Naive thymus-derived CD4-positive, alpha-beta T cell (primary cell): ENCODE measurements around the gene PPY. TPM values are rescaled to one million over a fixed set of nuclear protein-coding genes. Genes with fewer than 3 reads are reported as not detected.
A peak's percentile ranks its signal among the peaks of the same experiment; 100 is the strongest.

ENCODE experiments used
- ATAC-seq: fragments of 150-1000 bp; cut with Tn5 transposase; 2 replicates; pipeline ENCODE4 v1.10.0; 2021; ENCODE audit warnings: mild to moderate bottlenecking, moderate library complexity
- CTCF ChIA-PET: fragments of 350-600 bp; sonication (Branson Sonifier 250); formaldehyde crosslinking; loops from one replicate; lab custom pipeline; 2021; ENCODE audit warnings: antibody characterized with exemption; lab: Charles Lee
- POLR2A ChIA-PET: fragments of 350-600 bp; sonication (Branson Sonifier 250); formaldehyde crosslinking; loops from one replicate; lab custom pipeline; 2021; ENCODE audit warnings: antibody characterized with exemption, inconsistent platforms; lab: Charles Lee
- DNase-seq, 9 donors: peaks; one replicate each; pipeline versions ENCODE4 v3.0.0 to v3.0.0-alpha.2; 2020 to 2022; ENCODE audit warnings: mixed read lengths in 1 of 9
- H3K27ac ChIP-seq: one replicate; pipeline ENCODE4 v1.7.0; 2013; ENCODE audit warnings: mild to moderate bottlenecking, low read depth, low read length, moderate library complexity
- H3K27me3 ChIP-seq, 2 donors: one replicate each; pipeline ENCODE4 v1.7.0; 2013; ENCODE audit warnings: low read length in 2 of 2, mild to moderate bottlenecking in 2 of 2, moderate library complexity in 2 of 2; ENCODE audit not compliant: control insufficient read depth in 2 of 2, insufficient read depth in 2 of 2
- H3K36me3 ChIP-seq, 3 experiments: 1 replicate in 2 of 3; 2 replicates in 1 of 3; pipeline ENCODE4 v1.7.0; 2013; ENCODE audit warnings: low read length in 3 of 3, mild to moderate bottlenecking in 3 of 3, moderate library complexity in 1 of 3; ENCODE audit not compliant: insufficient read depth in 3 of 3, control insufficient read depth in 2 of 3
- H3K4me1 ChIP-seq, 2 donors: one replicate each; pipeline ENCODE4 v1.7.0; 2013; ENCODE audit warnings: low read length in 2 of 2, mild to moderate bottlenecking in 2 of 2, moderate library complexity in 1 of 2; ENCODE audit not compliant: control insufficient read depth in 2 of 2, insufficient read depth in 2 of 2
- H3K4me3 ChIP-seq: 2 replicates; pipeline ENCODE4 v1.7.0; 2013; ENCODE audit warnings: mild to moderate bottlenecking, low read length
- H3K9me3 ChIP-seq, 3 experiments: 1 replicate in 2 of 3; 2 replicates in 1 of 3; pipeline ENCODE4 v1.7.0; 2013; ENCODE audit warnings: low read length in 3 of 3; ENCODE audit not compliant: control insufficient read depth in 2 of 3
- H3K27ac Mint-ChIP-seq, 9 donors: one replicate each; pipeline ENCODE4 v1.8.0; 2020 to 2022; ENCODE audit warnings: mixed read lengths in 9 of 9, mild to moderate bottlenecking in 8 of 9, moderate library complexity in 5 of 9, inconsistent platforms in 2 of 9
- H3K27me3 Mint-ChIP-seq, 5 donors: one replicate each; pipeline ENCODE4 v1.8.0; 2021 to 2022; ENCODE audit warnings: mixed read lengths in 5 of 5, mild to moderate bottlenecking in 1 of 5
- H3K36me3 Mint-ChIP-seq, 5 donors: one replicate each; pipeline ENCODE4 v1.8.0; 2020 to 2022; ENCODE audit warnings: mixed read lengths in 5 of 5, mild to moderate bottlenecking in 3 of 5, inconsistent platforms in 1 of 5
- H3K4me1 Mint-ChIP-seq, 7 donors: one replicate each; pipeline ENCODE4 v1.8.0; 2020 to 2022; ENCODE audit warnings: mixed read lengths in 7 of 7, mild to moderate bottlenecking in 3 of 7, inconsistent platforms in 1 of 7
- H3K4me3 Mint-ChIP-seq, 10 donors: one replicate each; pipeline ENCODE4 v1.8.0; 2020 to 2022; ENCODE audit warnings: mild to moderate bottlenecking in 10 of 10, mixed read lengths in 10 of 10, moderate library complexity in 6 of 10, inconsistent platforms in 2 of 10
- H3K9me3 Mint-ChIP-seq, 11 donors: one replicate each; pipeline ENCODE4 v1.8.0; 2020 to 2022; ENCODE audit warnings: mixed read lengths in 11 of 11, mild to moderate bottlenecking in 4 of 11, inconsistent platforms in 1 of 11, moderate library complexity in 1 of 11
- intact Hi-C, 2 donors: fragments of 100-400 bp; cut with micrococcal nuclease; formaldehyde crosslinking; loops; one replicate each; pipeline ENCODE4 v1.15.1; 2023
- polyA plus RNA-seq, 2 donors: library from polyadenylated mRNA; unstranded; fragments of 300-500 nt; fragmentation: Illumina TruSeq; gene quantifications; one replicate each; pipeline ENCODE4 v1.2.3, GENCODE V29; 2021
- total RNA-seq, 6 experiments: library from RNA in 5 of 6; stranded (reverse) in 5 of 6; gene quantifications; 1 replicate in 5 of 6; 2 replicates in 1 of 6; pipeline ENCODE4 v1.2.3 and lab custom pipeline; 2021 to 2026

The PPY gene
- total and polyA plus RNA-seq, 7 experiments from 2014 or later: not detected

DNA sequence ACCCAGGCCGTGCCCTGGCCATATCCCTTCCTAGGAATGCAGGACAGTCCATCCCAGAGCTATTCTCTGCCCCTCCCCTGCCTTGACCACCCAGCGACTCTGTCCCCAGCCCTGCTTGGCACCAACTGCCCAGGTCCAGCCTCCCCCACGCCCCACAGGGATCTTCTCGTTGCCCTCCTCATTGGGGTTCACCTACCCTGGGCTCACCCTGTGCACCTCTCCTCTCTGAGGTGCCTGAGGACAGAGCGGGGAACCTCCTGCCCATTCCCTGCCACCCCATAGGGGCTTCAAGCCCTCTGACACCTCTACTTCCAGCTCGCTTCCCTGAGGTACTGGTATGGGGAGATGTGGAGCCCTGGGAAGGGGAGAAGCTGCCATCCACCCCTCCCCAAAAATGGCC lies 28.7 kb downstream of the PPY start:
- CTCF ChIA-PET: interaction anchor here (0.6 to 2.7 kb wide), 6 partner anchors 15 to 796 kb away, joined by 3 to 12 read pairs (median 4); no protein-coding TSS in a partner anchor
- peaks cover 0 to 9% of the 10 kb centered on the region in 2 donors for H3K4me1 ChIP-seq
- no peak for ATAC-seq
- peaks cover 0 to 18% (median 0%) of the 10 kb centered on the region in 5 donors for H3K27me3 Mint-ChIP-seq
- H3K9me3 ChIP-seq: no peaks in the 10 kb centered on the region
- H3K36me3 Mint-ChIP-seq: no peaks in the 10 kb centered on the region
- peaks cover 8 to 23% (median 14%) of the 10 kb centered on the region in 7 donors for H3K4me1 Mint-ChIP-seq
- intact Hi-C loops: loop anchor here in 1 of 2 donors (10.0 kb wide), 1 partner anchor 131 kb away; no protein-coding TSS in a partner anchor
- no peak overlapping the region for H3K4me3 Mint-ChIP-seq
- no peaks in the 10 kb centered on the region for H3K9me3 Mint-ChIP-seq
- H3K27ac ChIP-seq: no peak overlapping the region
- H3K4me3 ChIP-seq: no peak overlapping the region
- DNase-seq: no peak
- no peaks in the 10 kb centered on the region for H3K36me3 ChIP-seq
- no peak overlapping the region for H3K27ac Mint-ChIP-seq
- POLR2A ChIA-PET: interaction anchor here (1.0 kb wide), 1 partner anchor 12 kb away, joined by 3 read pairs; no protein-coding TSS in a partner anchor
- no peaks in the 10 kb centered on the region for H3K27me3 ChIP-seq

DNA sequence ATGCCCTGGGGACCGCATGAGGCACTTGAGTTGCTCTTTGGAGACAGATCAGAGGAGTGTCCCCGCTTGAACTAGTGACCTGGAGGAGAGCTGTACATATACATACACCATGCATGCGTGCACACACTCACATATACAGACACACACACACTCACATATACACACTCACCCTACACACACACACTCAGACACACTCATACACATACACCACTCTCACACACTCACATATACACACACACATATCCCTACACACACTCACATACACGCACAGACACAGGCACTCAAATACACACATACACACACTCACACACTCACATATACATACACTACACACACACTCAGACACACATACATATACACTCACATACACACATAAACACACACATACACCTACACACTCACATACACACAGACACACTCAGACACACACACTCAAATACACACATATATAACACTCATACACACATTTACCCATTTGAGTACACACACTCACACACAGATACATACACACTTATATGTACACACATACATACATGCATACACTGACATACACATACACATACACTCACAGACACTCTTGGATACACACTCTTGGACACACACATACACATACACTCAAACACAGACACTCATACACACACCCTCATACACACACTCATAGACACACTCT lies 29.5 kb downstream of the PPY start:
- ChIA-PET POLR2A (no interaction called here), CTCF (interaction anchor here (0.6 to 2.7 kb wide), 2 partner anchors 11 to 796 kb away, joined by 4 to 8 read pairs; no protein-coding TSS in a partner anchor)
- DNase-seq: no peak
- no peak for ATAC-seq
- Mint-ChIP-seq H3K9me3 (no peaks in the 10 kb centered on the region), H3K27ac (no peak overlapping the region), H3K36me3 (no peaks in the 10 kb centered on the region), H3K4me1 (peaks cover 11 to 23% (median 16%) of the 10 kb centered on the region in 7 donors), H3K27me3 (peaks cover 0 to 26% (median 0%) of the 10 kb centered on the region in 5 donors), H3K4me3 (no peak overlapping the region)
- H3K4me1 ChIP-seq: peaks cover 3 to 16% of the 10 kb centered on the region in 2 donors
- no peaks in the 10 kb centered on the region for H3K36me3 ChIP-seq
- H3K9me3 ChIP-seq: no peaks in the 10 kb centered on the region
- intact Hi-C loops: loop anchor here in 1 of 2 donors (10.0 kb wide), 1 partner anchor 132 kb away; no protein-coding TSS in a partner anchor
- no peak overlapping the region for H3K27ac ChIP-seq
- H3K27me3 ChIP-seq: peaks cover 0 to 2% of the 10 kb centered on the region in 2 donors
- H3K4me3 ChIP-seq: no peak overlapping the region

GRCh38 chr17:43911904-43912303 lies 30.4 kb downstream of the PPY start:
- H3K4me1 Mint-ChIP-seq: peaks cover 8 to 16% (median 11%) of the 10 kb centered on the region in 7 donors
- H3K4me1 ChIP-seq: peaks cover 11 to 16% of the 10 kb centered on the region in 2 donors
- H3K27me3 ChIP-seq: peaks cover 0 to 4% of the 10 kb centered on the region in 2 donors
- ChIA-PET POLR2A (no interaction called here), CTCF (interaction anchor here (1.6 to 2.7 kb wide), 2 partner anchors 12 to 211 kb away, joined by 4 to 8 read pairs; no protein-coding TSS in a partner anchor)
- H3K4me3 ChIP-seq: no peak overlapping the region
- DNase-seq (no peak), ATAC-seq (no peak)
- peaks cover 0 to 34% (median 0%) of the 10 kb centered on the region in 5 donors for H3K27me3 Mint-ChIP-seq
- no peak overlapping the region for H3K4me3 Mint-ChIP-seq
- intact Hi-C loops: loop anchor here in 1 of 2 donors (10.0 kb wide), 1 partner anchor 133 kb away; no protein-coding TSS in a partner anchor
- H3K9me3 Mint-ChIP-seq: no peaks in the 10 kb centered on the region
- no peak overlapping the region for H3K27ac Mint-ChIP-seq
- no peaks in the 10 kb centered on the region for H3K36me3 Mint-ChIP-seq
- H3K9me3 ChIP-seq: no peaks in the 10 kb centered on the region
- no peak overlapping the region for H3K27ac ChIP-seq
- H3K36me3 ChIP-seq: peaks cover 0 to 4% (median 0%) of the 10 kb centered on the region in 3 experiments

DNA sequence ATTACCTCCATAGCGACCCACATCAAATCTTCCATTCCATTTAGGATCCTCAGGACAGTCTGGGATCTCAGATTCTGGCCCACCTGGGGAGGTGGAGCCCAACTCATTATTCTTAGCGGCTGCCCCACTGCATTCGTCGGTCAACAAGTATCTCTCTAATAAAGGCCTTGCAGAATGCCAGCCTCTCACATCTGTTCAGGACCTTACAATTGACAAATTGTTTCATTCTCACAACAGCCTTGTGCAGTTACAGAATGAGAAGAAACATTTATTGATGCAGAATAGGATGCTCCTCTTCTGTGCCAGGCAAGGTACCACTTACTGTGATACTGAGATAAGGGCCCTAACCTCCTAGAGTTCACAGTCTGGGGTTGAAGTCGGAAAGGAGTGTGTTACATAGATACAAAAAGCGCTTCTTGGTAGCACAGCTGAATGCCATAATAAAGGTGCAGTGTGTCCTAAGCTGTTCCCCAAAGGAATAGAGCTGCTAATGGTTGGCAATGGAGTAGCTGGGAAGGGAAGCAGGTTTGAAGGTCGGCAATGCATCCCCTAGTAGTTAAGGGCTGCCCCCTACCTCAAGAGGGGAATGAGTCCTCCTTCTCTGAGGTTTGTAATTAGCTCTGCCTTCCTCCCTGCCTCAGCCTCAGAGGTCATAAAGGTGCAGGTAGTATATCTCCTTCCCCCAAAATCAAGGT lies 32.6 kb downstream of the PPY start:
- Mint-ChIP-seq H3K27ac (peak overlapping the region in 2 of 9 donors; percentile 28 to 35), H3K4me1 (peaks cover 0 to 15% (median 11%) of the 10 kb centered on the region in 7 donors), H3K9me3 (no peaks in the 10 kb centered on the region), H3K27me3 (peaks cover 0 to 48% (median 5%) of the 10 kb centered on the region in 5 donors), H3K4me3 (no peak overlapping the region), H3K36me3 (no peaks in the 10 kb centered on the region)
- Histone ChIP-seq H3K36me3 (peaks cover 0 to 6% (median 0%) of the 10 kb centered on the region in 3 experiments), H3K27ac (no peak overlapping the region), H3K4me3 (no peak overlapping the region), H3K4me1 (peaks cover 17 to 20% of the 10 kb centered on the region in 2 donors), H3K9me3 (no peaks in the 10 kb centered on the region), H3K27me3 (peaks cover 0 to 4% of the 10 kb centered on the region in 2 donors)
- ATAC-seq (no peak), DNase-seq (no peak)
- ChIA-PET CTCF (interaction anchor here (0.7 to 4.0 kb wide), 11 partner anchors 9 to 134 kb away, joined by 3 to 21 read pairs (median 4); partner anchors contain the start of gene PPY), POLR2A (interaction anchor here (0.6 to 1.1 kb wide), 3 partner anchors 10 to 87 kb away, joined by 3 read pairs; no protein-coding TSS in a partner anchor)
- intact Hi-C loops: loop anchor here (1.0 to 10.0 kb wide), 3 partner anchors 35 to 135 kb away; no protein-coding TSS in a partner anchor

DNA sequence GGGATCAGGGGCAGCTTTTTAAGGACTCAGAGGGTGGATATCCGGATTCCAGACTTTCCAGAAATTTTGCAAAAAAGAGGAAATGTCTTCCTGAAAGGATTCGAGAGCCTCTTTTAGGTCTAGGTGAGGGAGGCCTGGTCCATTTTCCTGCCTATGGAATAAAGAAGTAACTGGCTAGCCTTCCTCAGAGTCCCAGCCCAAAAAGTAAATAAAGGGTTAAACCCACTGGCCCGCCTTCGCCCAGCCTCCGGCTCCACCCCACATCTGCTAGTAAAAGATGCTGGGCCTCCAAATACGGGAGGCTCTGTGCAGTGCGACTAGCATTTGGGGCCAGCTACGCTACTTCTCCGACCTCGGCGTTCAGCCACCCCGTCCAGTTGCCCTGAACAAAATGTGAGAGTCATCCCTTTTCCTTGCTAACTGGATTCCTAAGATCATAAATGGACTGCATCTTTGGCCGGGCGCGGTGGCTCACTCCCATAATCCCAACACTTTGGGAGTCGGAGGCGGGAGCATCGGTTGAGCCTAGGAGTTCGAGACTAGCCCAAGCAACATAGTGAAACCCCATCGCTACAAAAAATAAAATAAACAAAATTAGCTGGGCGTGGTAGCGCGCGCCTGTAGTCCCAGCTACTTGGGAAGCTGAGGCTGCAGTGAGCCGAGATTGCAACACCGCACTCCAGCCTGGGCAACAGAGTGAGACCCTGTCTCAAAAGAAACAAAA lies 34.1 kb downstream of the PPY start:
- POLR2A ChIA-PET: interaction anchor here (0.6 to 2.9 kb wide), 7 partner anchors 10 to 106 kb away, joined by 3 to 10 read pairs (median 3); partner anchors contain the start of gene TMEM101
- Mint-ChIP-seq H3K4me3 (peak overlapping the region in 9 of 10 donors; percentile 88 to 95 (median 89)), H3K4me1 (peaks cover 0 to 16% (median 12%) of the 10 kb centered on the region in 7 donors), H3K27ac (peak overlapping the region in 6 of 9 donors; percentile 22 to 88 (median 65)), H3K36me3 (peaks cover 0 to 3% (median 0%) of the 10 kb centered on the region in 5 donors), H3K27me3 (peaks cover 0 to 63% (median 5%) of the 10 kb centered on the region in 5 donors), H3K9me3 (no peaks in the 10 kb centered on the region)
- Histone ChIP-seq H3K9me3 (no peaks in the 10 kb centered on the region), H3K4me3 (peak overlapping the region; percentile 78), H3K27ac (peak overlapping the region; percentile 80), H3K4me1 (peaks cover 17 to 20% of the 10 kb centered on the region in 2 donors), H3K27me3 (peaks cover 0 to 4% of the 10 kb centered on the region in 2 donors), H3K36me3 (peaks cover 0 to 6% (median 0%) of the 10 kb centered on the region in 3 experiments)
- intact Hi-C loops: loop anchor here in 1 of 2 donors (1.0 to 2.0 kb wide), 4 partner anchors 8 to 215 kb away; partner anchors contain the start of gene HDAC5
- peak in 7 of 9 donors; percentile 56 to 70 (median 62) for DNase-seq
- CTCF ChIA-PET: interaction anchor here (0.6 to 4.0 kb wide), 9 partner anchors 10 to 419 kb away, joined by 3 to 21 read pairs (median 4); partner anchors contain the start of gene PPY
- ATAC-seq: peak; percentile 71
